ENCODE measurements around the gene ARHGAP26.

ARHGAP26 gene

DNA sequence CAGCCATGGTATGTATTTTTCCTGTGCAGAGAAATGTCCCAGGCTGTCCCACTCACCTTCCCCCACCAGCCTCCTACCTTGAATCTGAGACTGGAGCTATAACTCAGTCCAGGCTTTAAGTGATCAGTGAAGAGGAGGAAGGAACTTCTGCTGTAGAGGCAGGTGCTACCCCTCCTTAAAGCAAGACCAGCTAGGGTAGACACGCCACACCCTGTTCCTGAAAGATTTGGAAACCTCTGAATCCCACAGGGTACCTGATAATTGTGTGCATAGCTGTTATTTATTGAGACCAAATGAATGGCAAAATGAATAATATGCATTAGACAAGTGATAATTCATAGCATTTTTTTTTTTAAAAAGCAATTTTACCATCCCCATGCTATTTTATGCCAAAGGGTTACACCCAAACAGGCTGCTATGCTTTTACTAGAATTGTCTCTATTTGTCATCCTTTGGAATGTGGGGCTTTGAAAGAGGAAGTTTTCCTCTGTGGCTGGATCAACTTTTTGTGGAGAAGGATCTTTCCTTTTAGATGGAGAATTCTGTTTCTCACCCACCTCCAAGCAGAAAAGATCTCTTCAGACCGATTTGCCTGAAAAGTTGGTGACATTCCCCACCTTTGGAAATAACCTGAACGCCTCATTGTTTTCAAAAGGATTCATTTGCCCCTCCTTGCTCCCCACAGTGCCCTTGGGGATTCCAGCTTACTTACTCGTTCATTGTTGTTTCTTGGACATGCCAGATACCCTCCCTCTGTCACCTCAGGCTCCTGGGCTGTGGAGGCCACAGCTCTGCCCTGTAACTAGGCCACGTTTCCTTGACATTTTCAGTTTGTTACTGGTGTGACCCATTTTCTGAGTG is 384.6 kb downstream of the ARHGAP26 start:
- DNase-seq: no peak

DNA sequence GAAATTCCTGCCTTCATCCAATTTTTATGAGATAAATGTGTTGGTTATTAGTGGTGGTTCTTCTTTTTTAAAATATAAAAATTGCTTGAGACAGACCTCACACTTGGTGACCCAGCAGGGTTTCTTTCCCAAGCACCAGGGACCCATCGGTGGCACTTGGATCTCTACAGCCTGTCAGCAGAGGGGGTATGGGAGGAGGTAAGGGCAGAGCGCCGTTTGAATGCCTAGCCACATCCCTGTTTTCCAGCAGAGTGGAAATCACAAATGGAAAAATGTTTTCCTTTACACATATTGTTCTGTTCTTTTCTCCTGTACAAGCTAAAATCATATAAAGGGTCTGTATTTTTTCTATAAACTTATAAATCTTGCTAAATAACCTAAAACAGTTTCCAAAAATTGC is 385.3 kb downstream of the ARHGAP26 start:
- no peak for DNase-seq

DNA sequence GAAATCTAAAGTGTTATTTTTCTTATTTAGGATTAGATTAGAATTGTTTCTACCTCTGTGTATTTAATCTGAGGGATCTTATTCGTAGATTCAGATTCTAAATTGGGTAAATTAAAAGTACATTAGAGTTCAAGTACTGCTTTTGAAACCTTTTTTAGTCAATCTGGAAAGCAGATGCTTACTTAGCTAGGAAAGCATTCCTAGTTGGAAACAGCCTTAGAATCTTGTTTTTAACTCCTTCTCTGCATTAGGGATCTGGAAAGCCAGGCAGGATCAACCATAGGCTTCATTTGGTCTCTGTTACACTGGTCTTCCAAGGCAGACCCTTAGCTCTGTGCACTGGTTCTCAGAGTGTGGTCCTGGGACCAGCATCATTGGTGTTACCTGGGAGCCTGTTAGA is 385.9 kb downstream of the ARHGAP26 start:
- no peak for DNase-seq

DNA sequence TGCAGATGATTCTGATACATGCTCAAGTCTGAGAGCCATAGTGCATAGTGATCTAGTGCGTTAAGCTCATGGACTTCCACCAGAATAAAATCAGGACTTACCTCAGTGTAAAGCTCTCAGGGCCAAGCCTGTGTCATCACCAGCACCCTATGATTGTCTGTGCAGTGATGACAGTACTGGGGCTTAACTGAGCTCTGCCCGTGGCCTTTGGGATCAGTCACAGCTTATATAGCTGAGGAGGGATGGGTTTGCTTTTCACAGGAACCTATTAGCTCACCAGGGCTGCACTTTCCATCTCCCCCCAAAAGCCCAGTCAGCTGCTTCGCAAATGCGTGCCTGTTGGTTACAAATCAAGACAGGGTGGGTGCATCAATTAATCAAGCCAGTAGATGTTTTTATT is 386.4 kb downstream of the ARHGAP26 start:
- no peak for DNase-seq

DNA sequence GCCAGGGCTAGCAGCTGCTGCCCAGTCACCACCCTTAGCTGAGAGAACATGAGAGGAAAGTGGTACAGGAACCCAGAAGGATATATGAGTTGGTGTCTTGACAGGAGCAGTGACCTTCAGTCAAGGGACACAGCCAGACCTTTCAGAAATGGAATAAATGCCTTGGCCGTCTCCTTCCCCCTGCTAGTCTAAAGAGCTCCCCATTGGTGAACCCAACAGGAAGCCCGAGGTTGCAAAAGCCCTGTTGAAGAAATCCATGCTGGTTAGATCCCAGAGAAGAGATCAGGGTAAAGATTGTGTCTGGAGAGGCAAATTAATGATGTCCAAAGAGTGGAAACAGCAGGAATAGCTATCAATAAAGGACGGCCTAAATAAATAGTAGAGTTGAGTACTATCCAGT is 388.9 kb downstream of the ARHGAP26 start:
- no peak for DNase-seq

DNA sequence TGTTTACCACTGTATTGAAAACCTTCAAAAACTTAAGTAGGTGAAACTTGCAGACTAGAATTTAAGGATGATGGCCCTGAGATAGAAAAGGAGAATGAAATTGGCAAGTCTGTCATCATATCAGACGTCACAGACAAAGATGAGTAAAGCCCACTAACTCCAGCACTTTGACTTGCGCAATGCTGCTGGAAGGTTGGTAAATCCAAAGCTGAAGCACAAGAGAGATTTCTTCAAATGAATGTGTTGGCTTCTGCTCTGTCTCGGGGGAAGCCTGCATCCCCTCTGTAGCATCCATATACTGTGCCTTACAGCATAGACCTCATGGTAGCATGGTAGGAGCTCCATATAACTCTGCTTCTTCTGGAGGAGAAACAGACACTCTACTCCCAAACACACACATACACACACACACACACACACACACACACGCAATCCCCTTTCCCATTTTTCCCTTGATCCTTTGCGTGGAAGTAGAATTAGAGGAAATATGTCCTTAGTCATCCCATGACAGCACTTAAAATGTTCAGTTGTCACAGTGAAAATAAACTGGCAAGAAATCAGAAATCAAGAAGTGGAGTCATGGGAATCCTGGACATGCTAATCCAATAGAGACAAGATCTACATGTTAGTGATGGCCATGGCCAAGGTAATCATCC is 391.8 kb downstream of the ARHGAP26 start:
- DNase-seq: no peak

DNA sequence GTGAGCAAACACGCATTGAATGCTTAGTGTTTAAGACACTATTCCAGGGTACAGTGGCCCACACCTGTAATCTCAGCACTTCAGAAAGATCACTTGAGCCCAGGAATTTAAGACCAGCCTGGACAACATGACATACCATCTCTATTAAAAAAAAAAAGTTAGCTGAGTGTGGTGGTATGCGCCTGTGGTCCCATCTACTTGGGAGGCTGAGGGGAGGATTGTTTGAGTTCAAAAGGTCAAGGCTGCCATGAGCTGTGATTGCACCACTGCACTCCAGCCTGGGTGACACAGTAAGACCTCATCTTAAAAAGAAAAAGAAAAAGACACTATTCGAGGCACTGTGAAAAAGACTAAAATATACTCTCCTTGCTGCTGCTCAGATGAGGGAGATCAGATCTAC is 392.6 kb downstream of the ARHGAP26 start:
- no peak for DNase-seq

DNA sequence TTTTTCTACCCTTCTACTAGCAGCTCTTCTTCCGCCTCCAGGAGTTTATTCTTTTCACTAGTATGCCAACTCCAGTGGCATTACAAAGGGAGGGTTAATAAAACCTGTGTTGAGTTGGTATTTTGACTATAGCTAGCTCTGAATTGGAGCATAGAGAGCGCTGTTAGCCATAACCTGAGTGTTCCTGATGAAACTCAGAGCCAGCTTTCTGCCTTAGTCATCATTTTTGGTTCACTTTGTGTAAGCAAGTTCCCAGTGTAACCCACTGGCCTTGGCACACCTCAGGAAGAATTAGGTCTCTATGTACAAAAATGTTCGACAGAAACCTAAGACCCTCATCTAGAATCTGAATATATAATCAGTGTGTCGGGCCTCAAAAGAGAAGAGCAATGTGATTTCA is 394.4 kb downstream of the ARHGAP26 start:
- no peak for DNase-seq

DNA sequence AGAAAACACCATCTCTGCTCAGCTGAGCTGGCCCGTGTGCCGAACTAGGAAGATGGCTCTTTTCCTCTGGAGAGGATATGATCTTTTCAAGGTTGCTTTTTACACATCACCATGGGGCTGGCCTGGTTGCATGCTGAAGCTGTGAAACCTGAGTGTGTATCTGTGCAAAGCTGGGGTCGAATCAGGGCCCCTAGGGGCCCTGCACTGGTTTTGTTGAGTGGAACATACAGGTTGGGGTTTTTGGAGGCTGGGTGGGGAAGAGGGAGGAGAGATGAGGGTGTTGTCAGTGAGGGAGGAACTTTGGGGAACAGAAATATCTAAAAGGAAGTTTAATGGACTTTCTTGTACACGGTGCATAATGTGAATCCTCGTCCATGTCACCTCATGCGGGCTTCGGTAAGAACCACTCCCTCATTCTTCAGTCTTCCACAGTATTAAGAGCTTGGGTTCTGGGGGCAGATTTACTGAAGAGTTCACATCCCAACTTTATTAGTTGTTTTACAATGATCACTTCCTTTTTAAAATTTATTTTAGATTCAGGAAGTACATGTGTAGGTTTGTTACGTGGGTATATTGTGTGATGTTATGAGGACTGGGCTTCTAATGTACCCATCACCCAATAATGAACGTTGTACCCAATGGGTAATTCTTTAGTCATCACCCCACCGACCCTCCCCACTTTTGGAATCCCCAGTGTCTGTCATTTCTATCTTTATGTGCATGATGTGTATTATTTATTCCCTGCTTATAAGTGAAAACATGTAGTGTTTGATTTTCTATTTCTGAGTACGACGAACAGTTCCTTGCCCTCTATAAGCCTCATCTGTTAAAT is 395.1 kb downstream of the ARHGAP26 start:
- no peak for DNase-seq

DNA sequence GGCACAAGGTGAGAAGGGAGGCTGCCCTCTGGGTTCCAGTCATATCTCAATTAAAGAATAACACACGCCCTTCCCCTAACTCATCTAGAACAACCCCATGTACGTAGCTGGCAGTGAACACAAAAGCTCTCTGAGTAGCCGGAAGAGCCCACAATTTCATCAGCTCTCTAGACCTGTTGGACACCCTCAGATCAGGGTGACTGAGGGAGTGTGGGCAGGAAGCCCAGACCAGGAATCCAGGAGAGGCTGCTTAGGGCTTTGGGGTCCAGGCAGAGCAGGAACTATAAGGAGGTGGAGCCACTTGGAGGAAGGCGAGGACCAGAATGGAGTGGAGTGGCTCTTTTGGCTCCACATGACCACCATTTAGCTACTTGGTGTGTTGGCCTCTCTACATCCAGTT is 395.9 kb downstream of the ARHGAP26 start:
- DNase-seq: no peak

DNA sequence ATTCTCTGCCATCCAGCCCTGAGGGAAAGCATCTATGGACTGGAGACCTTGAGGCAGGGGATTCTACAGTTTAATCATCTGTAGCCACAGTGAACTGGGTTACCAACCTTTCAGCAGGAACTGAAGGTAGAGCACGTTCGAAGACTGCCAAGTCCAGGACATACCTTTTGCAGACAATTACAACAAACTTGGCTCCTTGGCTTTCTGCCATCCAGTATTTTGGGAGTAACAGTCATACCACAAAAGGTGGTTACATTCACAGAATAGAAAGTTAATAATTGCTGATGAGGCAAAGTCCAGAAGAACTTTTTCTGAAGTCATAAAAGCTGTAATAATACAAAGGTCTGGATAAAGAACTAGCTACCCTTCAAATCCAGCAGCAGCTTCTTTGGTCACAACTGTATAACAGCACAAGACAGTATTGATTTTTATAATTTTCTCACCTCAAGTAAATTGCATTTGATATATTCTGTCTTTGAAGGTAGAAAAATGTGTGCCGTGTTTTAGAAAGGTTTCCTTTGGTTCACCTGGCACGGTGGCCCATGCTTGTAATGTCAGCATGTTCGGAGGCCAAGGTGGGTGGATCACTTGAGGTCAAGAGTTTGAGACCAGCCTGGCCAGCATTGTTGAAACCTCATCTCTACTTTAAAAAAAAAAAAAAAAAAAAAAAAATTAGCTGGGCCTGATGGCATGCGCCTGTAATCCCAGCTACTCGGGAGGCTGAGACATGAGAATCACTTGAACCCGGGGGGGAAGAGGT is 396.7 kb downstream of the ARHGAP26 start:
- no peak for DNase-seq

DNA sequence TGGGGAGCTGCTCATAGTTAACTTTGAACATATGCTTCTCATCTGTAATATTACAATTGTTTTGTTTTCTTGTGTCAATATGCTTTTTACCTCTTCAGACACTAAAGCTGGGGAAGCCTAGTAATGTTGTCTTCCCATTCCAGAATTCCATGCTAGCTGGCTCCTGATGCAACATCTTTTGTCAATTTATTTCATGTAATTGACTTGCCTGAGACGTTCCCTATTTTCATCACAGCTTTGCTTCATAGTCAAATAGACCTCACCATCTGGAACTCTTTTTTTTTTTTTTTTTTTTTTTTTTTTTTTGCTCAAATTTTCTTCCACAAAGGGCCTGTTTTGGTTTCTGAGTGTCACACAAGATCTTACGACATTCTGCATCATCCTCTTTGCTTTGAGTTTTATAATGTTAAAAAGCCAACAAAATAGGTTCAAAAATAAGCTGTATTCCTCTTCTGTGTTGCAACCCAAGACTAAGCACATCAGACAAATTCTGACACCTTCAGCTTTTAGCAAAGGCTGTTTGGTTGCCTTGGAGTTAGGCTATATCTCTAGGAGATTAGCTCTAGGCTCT is 398.1 kb downstream of the ARHGAP26 start:
- no peak for DNase-seq

DNA sequence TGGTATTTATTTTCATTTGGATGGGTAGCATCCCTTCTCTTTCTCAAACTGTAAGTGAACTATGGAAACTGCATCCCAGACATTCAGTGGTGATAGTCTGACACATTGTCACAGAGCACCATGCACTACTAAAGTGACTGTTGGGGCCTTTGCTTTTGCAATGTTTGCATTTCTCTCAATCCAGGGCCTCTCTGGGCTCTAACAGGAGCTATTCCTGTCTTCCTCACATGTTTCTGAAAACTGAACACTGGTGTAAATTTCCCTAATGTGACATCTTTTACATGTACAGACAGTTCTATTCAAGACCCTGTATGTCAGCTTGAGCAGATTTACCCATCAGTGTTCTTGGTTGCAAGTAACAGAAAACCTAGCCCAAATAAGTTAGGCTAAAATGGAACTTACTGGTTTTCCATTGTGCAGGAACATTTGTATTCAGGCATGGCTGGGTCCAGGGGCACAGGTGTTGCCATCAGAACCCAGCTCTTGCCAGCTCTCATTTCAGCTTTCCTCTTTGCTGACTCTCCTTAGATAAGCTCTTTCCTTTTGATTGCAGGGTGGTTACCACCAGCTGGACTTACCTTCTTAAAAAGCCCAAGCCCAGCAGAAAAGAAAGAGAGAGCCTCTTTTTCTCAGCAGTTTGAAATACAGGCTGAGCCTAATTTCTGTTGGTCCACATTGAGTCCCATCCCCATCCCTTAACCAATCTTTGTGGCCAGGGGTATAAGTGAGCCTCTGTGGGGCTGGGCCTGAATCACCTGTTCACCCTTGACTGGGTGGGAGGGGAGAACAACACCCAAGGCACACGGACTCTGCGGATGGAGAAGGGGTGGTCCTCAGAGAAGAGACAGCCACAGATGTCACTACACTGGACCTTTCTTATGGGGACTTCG is 399.0 kb downstream of the ARHGAP26 start:
- no peak for DNase-seq

DNA sequence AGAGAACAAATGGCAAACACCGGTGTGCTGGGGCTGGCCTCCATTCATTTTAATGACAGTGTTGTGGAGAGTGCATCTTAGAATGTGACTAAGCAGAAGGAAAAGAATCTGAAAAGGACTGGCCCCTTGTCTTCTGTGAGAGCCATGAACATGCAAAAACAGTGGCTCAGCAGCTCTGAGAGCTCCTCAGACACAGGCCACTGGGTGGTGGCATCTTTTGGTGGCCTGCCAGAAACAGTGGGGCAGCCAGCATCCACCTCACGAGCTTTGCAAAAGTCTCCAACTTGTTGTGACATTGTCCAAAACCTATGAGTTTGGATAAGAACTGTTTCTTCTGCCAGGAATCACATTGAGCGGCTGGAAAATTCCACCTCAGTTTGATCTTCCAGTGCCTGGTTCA is 399.9 kb downstream of the ARHGAP26 start:
- no peak for DNase-seq

DNA sequence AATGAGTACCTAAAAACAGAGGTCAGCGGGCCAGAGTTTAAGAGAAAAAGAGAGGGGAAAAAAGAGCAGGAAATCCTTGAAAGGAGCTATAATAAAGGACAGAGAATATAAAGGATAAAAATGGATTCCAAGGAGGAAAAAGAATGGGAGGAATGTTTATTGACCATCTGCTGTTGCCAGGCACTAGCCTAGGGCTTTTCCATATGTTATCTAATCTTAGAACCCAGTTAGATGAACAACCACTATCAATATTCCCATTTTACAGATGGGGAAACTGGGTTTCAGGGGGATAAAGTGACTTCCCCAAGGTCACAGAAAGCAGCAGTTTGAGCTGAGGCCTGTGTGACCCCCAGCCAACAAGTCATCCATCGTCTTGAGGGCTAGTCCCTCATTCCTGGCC is 400.8 kb downstream of the ARHGAP26 start:
- DNase-seq: no peak

DNA sequence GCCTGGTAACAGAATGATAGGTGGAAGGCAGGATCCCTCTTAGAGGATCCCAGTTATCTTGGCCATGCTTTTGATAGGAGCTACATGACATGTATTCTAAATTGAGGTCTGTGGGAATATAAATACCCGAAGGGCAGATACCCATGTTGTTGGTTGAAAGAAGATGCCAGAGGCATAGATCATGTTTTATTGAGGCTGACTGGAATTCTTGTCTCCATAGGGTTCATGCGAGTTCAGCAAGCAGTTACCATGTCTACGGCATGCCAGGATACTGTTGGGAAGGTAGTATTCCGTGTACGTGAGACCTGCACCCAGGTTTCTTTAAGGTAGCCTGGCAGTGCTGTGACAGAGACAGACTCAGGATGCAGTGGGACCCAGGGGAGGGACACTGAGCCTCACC is 402.6 kb downstream of the ARHGAP26 start:
- no peak for DNase-seq

DNA sequence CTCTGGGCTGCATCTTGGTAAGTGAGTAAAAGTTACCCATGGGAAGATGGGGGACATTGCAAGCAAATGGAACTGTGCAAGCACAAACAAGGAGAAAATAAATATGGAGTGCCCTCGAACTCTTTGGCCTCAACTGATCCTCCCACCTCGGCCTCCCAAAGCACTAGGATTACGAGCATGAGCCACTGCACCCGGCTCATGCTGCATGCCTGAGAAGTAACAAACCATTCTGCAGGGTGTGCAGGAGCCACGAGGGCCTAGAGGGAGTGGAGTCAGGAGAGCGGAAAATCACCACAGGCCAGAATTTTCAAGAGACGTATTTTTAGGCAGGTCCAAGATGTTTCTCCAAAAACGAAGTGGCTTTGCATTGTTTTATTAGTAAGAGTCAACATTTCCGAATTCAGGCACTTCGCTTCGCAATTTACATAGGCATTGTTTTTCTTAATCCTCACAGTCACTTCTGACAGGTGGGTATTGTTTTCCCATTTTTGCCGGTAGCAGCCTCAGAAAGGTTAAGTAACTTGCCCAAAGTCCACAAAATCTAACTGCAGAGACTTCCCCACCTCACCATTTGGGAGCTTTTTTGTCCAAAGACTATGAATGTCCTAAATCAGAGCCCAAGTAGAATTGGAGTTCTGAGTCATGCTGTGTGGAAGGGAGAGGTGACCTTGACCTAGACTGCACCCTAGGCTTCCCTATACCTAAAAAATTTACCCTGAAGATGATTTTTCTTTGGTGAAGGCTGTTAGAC is 403.1 kb downstream of the ARHGAP26 start:
- no peak for DNase-seq

DNA sequence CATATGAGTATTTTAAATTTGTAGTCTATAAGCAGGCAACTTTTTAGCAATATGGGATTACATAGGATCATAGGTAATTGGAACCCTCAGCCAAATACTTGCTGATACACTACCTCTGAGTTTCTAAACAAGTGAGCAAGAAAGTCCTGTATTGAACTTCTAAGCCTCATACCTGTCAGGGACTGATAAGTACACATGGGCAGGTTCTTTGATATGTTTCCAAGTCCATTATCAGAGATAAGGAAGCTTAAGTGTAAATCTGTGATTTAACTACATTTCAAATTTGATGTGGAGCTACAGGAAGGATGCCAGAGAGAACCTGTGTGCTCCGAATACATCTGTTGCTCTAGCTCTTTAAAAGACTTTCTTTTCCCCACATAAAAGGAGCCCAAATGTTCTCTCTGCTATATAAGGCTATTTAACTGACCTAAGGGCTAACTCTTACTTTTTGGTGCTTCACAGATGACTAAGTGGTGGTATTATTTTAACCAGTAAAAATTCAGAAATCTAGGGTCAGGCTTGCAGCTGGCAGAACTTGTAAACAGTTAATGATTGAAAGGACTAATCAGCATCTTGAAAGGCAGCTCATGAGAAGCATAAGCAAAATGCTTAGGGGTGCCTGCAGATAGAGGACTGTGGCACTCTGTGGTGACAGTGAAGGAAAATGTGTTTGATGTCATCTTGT is 404.7 kb downstream of the ARHGAP26 start:
- DNase-seq: no peak

DNA sequence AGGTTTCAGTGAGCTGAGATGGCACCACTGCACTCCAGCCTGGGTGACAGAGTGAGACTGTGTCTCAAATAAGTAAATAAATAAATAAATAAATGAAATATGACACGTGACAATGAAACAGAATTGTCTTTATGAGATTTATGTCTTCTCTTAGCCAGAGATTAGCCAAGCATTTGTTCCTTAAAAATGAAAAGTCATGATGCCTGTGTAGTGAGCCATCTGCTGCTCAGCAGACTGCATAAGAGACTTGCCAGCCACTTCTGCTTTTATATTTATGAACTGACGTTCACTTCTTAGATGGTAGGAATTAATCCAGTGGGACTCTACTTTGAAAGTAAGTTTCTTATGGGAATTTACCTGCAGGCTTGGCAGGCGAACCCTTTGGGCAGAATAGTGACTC is 405.9 kb downstream of the ARHGAP26 start:
- no peak for DNase-seq

Measured in stimulated activated CD4-positive, alpha-beta T cell treated with anti-CD3 and anti-CD28 coated beads, Interleukin-4, amount 100 ng/mL, for 24 hours (primary cell).